Trophoblast cell (in vitro differentiated cells and primary cell): Measurements from ENCODE around the gene GALNT4. TPM values are rescaled to one million over a fixed set of nuclear protein-coding genes. Genes with fewer than 3 reads are reported as not detected.

Source experiments
- DNase-seq, 2 donors: peaks; one replicate each; pipeline ENCODE4 v3.0.0-alpha.2; 2016
- H2AFZ ChIP-seq: 2 replicates; pipeline ENCODE4 v1.6.1; 2013; ENCODE audit warnings: low read length, moderate library complexity, mild to moderate bottlenecking; ENCODE audit not compliant: insufficient read depth, poor library complexity
- H2AK5ac ChIP-seq: 2 replicates; pipeline ENCODE4 v1.6.1; 2013; ENCODE audit warnings: mild to moderate bottlenecking, low read length
- H2BK120ac ChIP-seq: 2 replicates; pipeline ENCODE4 v1.6.1; 2013; ENCODE audit warnings: low read length, mild to moderate bottlenecking, moderate library complexity; ENCODE audit not compliant: insufficient read depth, poor library complexity
- H2BK12ac ChIP-seq: 2 replicates; pipeline ENCODE4 v1.6.1; 2013; ENCODE audit warnings: mild to moderate bottlenecking, low read length, moderate library complexity
- H2BK5ac ChIP-seq: 2 replicates; pipeline ENCODE4 v1.6.1; 2013; ENCODE audit warnings: low read length, low read depth, moderate library complexity, mild to moderate bottlenecking; ENCODE audit not compliant: poor library complexity
- H3K14ac ChIP-seq: 2 replicates; pipeline ENCODE4 v1.6.1; 2013; ENCODE audit warnings: mild to moderate bottlenecking, low read length
- H3K18ac ChIP-seq: 2 replicates; pipeline ENCODE4 v1.6.1; 2013; ENCODE audit warnings: mild to moderate bottlenecking, low read length
- H3K23ac ChIP-seq: 2 replicates; pipeline ENCODE4 v1.6.1; 2013; ENCODE audit warnings: low read length
- H3K27ac ChIP-seq: 2 replicates; pipeline ENCODE4 v1.5.1; 2013; ENCODE audit warnings: low read depth, mild to moderate bottlenecking, inconsistent platforms, low read length, moderate library complexity
- H3K27me3 ChIP-seq: 2 replicates; pipeline ENCODE4 v1.6.1; 2013; ENCODE audit warnings: inconsistent platforms, mild to moderate bottlenecking, low read length, moderate library complexity; ENCODE audit not compliant: insufficient read depth
- H3K36me3 ChIP-seq, 2 experiments: 1 replicate in 1 of 2; 2 replicates in 1 of 2; pipeline ENCODE4 v1.6.1; 2013; ENCODE audit warnings: low read length in 2 of 2, mild to moderate bottlenecking in 2 of 2, moderate library complexity in 1 of 2; ENCODE audit not compliant: insufficient read depth in 2 of 2, control insufficient read depth in 1 of 2
- H3K4ac ChIP-seq: 2 replicates; pipeline ENCODE4 v1.6.1; 2013; ENCODE audit warnings: low read depth, mild to moderate bottlenecking, low read length, moderate library complexity
- H3K4me1 ChIP-seq, 2 experiments: 1 replicate in 1 of 2; 2 replicates in 1 of 2; pipeline ENCODE4 v1.6.1; 2013; ENCODE audit warnings: low read length in 2 of 2, mild to moderate bottlenecking in 2 of 2, moderate library complexity in 1 of 2; ENCODE audit not compliant: insufficient read depth in 2 of 2, control insufficient read depth in 1 of 2
- H3K4me2 ChIP-seq: 2 replicates; pipeline ENCODE4 v1.6.1; 2013; ENCODE audit warnings: inconsistent platforms, mild to moderate bottlenecking, low read length, moderate library complexity
- H3K4me3 ChIP-seq: 2 replicates; pipeline ENCODE4 v1.5.1; 2013; ENCODE audit warnings: mild to moderate bottlenecking, low read depth, low read length, inconsistent platforms
- H3K79me1 ChIP-seq: one replicate; pipeline ENCODE4 v1.6.1; 2013; ENCODE audit warnings: low read length
- H3K79me2 ChIP-seq: 2 replicates; pipeline ENCODE4 v1.6.1; 2013; ENCODE audit warnings: low read length, mild to moderate bottlenecking; ENCODE audit not compliant: control insufficient read depth, insufficient read depth, poor library complexity
- H3K9ac ChIP-seq: 2 replicates; pipeline ENCODE4 v1.6.1; 2013; ENCODE audit warnings: mild to moderate bottlenecking, low read length
- H3K9me3 ChIP-seq: 2 replicates; pipeline ENCODE4 v1.6.1; 2013; ENCODE audit warnings: low read depth, mild to moderate bottlenecking, control low read depth, inconsistent platforms, low read length; ENCODE audit not compliant: insufficient read depth
- H4K12ac ChIP-seq: 2 replicates; pipeline ENCODE4 v1.6.1; 2013; ENCODE audit warnings: low read depth, mild to moderate bottlenecking, low read length, moderate library complexity
- H4K8ac ChIP-seq: 2 replicates; pipeline ENCODE4 v1.6.1; 2013; ENCODE audit warnings: low read depth, mild to moderate bottlenecking, low read length, moderate library complexity
- H4K91ac ChIP-seq: one replicate; pipeline ENCODE4 v1.6.1; 2013; ENCODE audit warnings: low read depth, mild to moderate bottlenecking, low read length, moderate library complexity
- WGBS: extraction: QIAGEN DNeasy Blood & Tissue Kit; methylation state at CpG from one replicate; pipeline ENCODE4 v1.1.7; 2013; ENCODE audit warnings: missing lambda C conversion rate; ENCODE audit not compliant: insufficient read length, insufficient coverage; ENCODE audit errors: extremely low coverage; 5-methylcytosine and 5-hydroxymethylcytosine counted together
- polyA plus RNA-seq: library from polyadenylated mRNA; stranded (reverse); fragments of 200-250 nt; gene quantifications from 2 replicates; pipeline ENCODE4 v1.2.3, GENCODE V29; 2013

The GALNT4 gene
- polyA plus RNA-seq, result 1.8 and 1.9 TPM in 2 replicates

DNA sequence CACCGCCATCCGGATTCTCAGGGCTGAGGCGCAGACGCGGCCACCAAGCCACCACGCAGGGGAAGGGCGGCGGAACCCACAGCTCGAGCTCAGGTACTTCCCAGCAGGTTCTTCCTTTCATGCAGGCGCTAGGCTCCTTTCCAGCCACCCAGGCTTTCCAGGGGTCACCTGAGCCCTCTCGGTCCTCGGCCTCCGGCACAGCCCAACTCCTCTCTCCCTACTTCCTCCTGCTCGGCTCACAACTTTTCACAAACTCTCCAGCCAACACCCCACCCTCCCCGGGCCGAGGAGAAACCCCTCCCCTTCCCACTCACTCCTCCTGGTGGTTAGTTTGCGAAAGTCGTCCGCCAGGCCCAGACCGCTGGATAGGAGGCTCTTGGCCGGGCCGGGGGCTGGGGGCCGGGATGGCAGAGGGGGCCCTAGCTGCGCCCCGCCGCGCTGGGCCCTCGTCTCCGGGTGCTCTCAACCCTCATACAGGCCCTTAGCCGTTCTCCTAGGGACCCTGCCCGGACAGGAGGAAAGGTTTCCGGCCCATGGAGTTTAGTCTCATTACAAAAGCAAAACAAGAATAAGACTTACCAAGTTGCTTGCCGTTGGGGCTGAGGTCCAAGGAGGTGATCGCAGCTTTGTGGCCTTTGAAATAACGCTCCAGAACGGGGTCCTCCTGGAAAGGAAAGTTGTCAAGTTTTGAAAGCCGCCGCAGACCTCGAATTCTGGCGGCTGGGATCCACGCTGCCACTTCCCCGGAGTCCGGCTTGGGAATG, at the start of gene GALNT4:
GALNT4 (minus strand) TSS at position 256 of the 764 bp plus-strand sequence; CDS start at position 9, 247 bp downstream.
- Histone ChIP-seq H3K9me3 (no peaks in the 10 kb centered on the region), H3K27me3 (no peaks in the 10 kb centered on the region), H4K91ac (peak within 1 kb of the TSS; percentile 69), H3K18ac (peak within 1 kb of the TSS; percentile 90), H3K14ac (peak within 1 kb of the TSS; percentile 80), H3K4me1 (peaks cover 0 to 3% of the 10 kb centered on the region in 2 experiments), H3K4me2 (peak within 1 kb of the TSS; percentile 91), H2AK5ac (no peak within 1 kb of the TSS), H3K4ac (peak within 1 kb of the TSS; percentile 39), H3K79me1 (peaks cover 9% of the 10 kb centered on the region), H2AFZ (peak within 1 kb of the TSS; percentile 86), H3K79me2 (peaks cover 4% of the 10 kb centered on the region), H2BK5ac (peak within 1 kb of the TSS; percentile 71), H3K27ac (peak within 1 kb of the TSS; percentile 73), H3K23ac (no peak within 1 kb of the TSS), H4K12ac (peak within 1 kb of the TSS; percentile 80), H3K4me3 (peak within 1 kb of the TSS; percentile 86), H4K8ac (peak within 1 kb of the TSS; percentile 96), H3K9ac (peak within 1 kb of the TSS; percentile 63), H2BK120ac (peak within 1 kb of the TSS; percentile 85), H2BK12ac (peak within 1 kb of the TSS; percentile 27), H3K36me3 (peaks cover 2 to 5% of the 10 kb centered on the region in 2 experiments)
- no CpG with 5 or more reads among the region's 43 CpGs for WGBS
- DNase-seq, result peak; percentile 78 to 85

DNA sequence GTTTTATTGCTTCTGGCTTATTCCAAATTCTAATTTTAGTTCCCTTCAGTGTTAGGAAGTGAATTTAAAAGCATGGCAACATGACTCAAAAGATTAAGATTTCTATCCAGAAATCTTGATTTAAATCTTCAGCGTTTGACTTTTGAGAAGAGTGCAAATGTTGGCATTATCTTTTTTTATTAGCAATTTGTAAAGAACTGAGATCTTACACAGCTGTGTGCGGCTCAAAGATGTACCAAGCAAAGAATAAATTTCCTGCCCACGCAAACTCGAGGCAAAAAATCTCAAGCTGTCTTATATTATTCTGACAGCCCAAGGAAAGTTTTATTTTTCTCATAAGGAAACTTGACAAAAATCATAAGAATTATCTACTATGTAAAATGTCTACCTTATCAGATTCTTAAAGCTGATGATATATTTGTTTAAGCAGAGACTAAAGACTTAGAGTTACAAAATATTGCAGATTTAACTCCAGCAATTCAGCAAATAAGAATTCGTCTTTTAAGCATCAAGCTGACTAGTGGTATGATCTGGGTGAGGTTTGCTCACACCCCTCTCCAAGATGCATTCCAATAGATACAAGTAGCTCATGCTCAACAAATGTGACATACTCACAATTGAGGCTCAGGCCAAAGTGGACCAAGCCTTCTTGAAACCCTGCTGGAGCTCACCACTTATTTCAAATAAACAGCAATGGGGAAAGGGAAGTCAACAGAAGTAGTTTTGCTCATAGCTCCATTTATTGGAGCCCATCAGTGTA, 48.6 kb upstream of the GALNT4 start:
- Histone ChIP-seq H3K79me2 (no peaks in the 10 kb centered on the region), H3K27ac (no peak overlapping the region)

DNA sequence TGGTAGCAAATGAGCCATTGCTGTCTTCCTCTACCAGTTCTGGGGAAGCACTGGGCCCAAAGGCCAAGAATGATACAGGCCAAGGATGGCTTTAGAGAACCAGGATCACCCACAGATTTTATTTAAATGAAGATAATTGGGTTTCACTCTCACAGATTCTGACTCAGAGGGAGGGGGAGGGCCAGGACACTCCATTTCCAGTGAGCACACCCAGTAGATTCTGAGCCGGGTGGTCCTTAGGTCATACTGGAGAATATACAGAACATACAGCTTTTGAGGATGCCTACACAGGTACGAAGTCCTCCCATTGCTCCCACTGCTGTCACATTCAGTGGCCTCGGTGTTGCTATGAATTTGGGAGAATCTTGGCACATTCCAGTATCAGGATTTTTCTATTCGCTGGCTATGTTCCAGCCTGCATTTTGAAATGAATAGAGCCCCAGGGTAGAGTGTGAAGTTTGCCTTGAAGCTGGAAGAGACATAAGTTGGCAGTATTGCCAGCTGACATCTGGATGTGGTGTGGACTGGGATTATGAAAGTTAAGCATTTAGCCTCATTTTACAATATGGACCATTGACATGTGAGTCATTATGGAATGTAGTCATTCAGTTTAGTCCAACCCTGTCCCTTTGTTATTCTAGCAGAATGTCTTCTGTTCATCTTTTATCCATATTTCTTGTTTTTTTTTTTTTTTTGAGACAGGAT, 47.0 kb upstream of the GALNT4 start:
- H2AFZ ChIP-seq, result no peak overlapping the region
- H3K4me1 ChIP-seq, result peaks cover 0 to 14% of the 10 kb centered on the region in 2 experiments
- no peak overlapping the region for H3K27ac ChIP-seq
- no peak overlapping the region for H2BK12ac ChIP-seq
- H3K23ac ChIP-seq, result no peak overlapping the region
- no peaks in the 10 kb centered on the region for H3K9me3 ChIP-seq
- no peaks in the 10 kb centered on the region for H3K36me3 ChIP-seq
- H4K91ac ChIP-seq, result no peak overlapping the region
- no peak overlapping the region for H2BK5ac ChIP-seq
- H3K4me2 ChIP-seq, result no peak overlapping the region
- H3K79me2 ChIP-seq, result no peaks in the 10 kb centered on the region
- no peak for DNase-seq
- H3K79me1 ChIP-seq, result peaks cover 6% of the 10 kb centered on the region
- no peak overlapping the region for H3K18ac ChIP-seq
- H3K14ac ChIP-seq, result no peak overlapping the region
- H2AK5ac ChIP-seq, result no peak overlapping the region
- no peak overlapping the region for H3K4ac ChIP-seq
- H3K27me3 ChIP-seq, result no peaks in the 10 kb centered on the region
- H3K9ac ChIP-seq, result no peak overlapping the region
- no CpG with 5 or more reads among the region's 4 CpGs for WGBS
- H4K12ac ChIP-seq, result no peak overlapping the region
- no peak overlapping the region for H4K8ac ChIP-seq
- no peak overlapping the region for H2BK120ac ChIP-seq
- H3K4me3 ChIP-seq, result no peak overlapping the region

More for the DNA sequence above, 48.6 kb upstream of the GALNT4 start:
- no peaks in the 10 kb centered on the region for H3K27me3 ChIP-seq
- H4K91ac ChIP-seq, result no peak overlapping the region
- no peak overlapping the region for H3K9ac ChIP-seq
- H3K79me1 ChIP-seq, result peaks cover 2% of the 10 kb centered on the region
- no peak overlapping the region for H3K4ac ChIP-seq
- no peak overlapping the region for H3K14ac ChIP-seq
- peak overlapping the region; percentile 36 for H2BK12ac ChIP-seq
- peaks cover 0 to 9% of the 10 kb centered on the region in 2 experiments for H3K4me1 ChIP-seq
- no peak overlapping the region for H2BK120ac ChIP-seq
- no peak overlapping the region for H2AK5ac ChIP-seq
- H2BK5ac ChIP-seq, result no peak overlapping the region
- no peak overlapping the region for H3K4me3 ChIP-seq
- no peak overlapping the region for H4K12ac ChIP-seq
- H4K8ac ChIP-seq, result no peak overlapping the region
- no peak overlapping the region for H3K18ac ChIP-seq
- no peak overlapping the region for H2AFZ ChIP-seq
- H3K4me2 ChIP-seq, result no peak overlapping the region
- H3K9me3 ChIP-seq, result no peaks in the 10 kb centered on the region
- no peak overlapping the region for H3K23ac ChIP-seq
- no peaks in the 10 kb centered on the region for H3K36me3 ChIP-seq
- no CpG with 5 or more reads among the region's 5 CpGs for WGBS
- DNase-seq, result no peak

DNA sequence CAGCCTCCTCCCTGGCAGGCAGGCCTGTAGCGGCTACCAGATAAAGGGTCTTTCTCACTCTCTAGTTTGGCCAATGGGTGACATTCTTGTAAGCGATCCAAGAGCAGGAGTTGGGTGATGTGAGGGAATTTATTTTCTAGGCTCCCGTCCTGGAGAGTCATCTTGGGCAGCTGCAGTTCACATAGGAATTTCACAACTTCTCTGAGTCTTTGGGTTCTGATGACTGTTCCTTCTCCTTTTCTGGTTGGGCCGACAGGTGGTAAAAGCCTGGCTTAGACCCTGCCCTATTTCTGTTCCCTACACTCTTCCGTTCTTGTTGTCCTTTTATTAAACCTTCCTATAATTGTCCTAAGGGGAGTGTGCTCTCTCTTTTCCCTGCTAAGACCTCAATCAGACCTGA, 43.9 kb upstream of the GALNT4 start:
- Histone ChIP-seq H3K9ac (no peak overlapping the region), H3K36me3 (no peaks in the 10 kb centered on the region), H2BK120ac (peak overlapping the region; percentile 30)

More for the DNA sequence above, 43.9 kb upstream of the GALNT4 start:
- H4K8ac ChIP-seq, result no peak overlapping the region
- no peak for DNase-seq
- H3K9me3 ChIP-seq, result no peaks in the 10 kb centered on the region
- H3K4me2 ChIP-seq, result no peak overlapping the region
- H3K4ac ChIP-seq, result no peak overlapping the region
- H2AK5ac ChIP-seq, result no peak overlapping the region
- H3K14ac ChIP-seq, result no peak overlapping the region
- no peak overlapping the region for H4K12ac ChIP-seq
- H2BK12ac ChIP-seq, result peak overlapping the region; percentile 85
- H4K91ac ChIP-seq, result peak overlapping the region; percentile 25
- H3K4me3 ChIP-seq, result no peak overlapping the region
- H3K4me1 ChIP-seq, result peaks cover 0 to 11% of the 10 kb centered on the region in 2 experiments
- H2BK5ac ChIP-seq, result no peak overlapping the region
- no peaks in the 10 kb centered on the region for H3K79me2 ChIP-seq
- WGBS, result no CpG with 5 or more reads among the region's 5 CpGs
- no peak overlapping the region for H3K27ac ChIP-seq
- H3K23ac ChIP-seq, result no peak overlapping the region
- H3K27me3 ChIP-seq, result no peaks in the 10 kb centered on the region
- peaks cover 12% of the 10 kb centered on the region for H3K79me1 ChIP-seq
- H3K18ac ChIP-seq, result no peak overlapping the region
- no peak overlapping the region for H2AFZ ChIP-seq
